ENCODE data around the gene RAPSN.

RAPSN gene

DNA sequence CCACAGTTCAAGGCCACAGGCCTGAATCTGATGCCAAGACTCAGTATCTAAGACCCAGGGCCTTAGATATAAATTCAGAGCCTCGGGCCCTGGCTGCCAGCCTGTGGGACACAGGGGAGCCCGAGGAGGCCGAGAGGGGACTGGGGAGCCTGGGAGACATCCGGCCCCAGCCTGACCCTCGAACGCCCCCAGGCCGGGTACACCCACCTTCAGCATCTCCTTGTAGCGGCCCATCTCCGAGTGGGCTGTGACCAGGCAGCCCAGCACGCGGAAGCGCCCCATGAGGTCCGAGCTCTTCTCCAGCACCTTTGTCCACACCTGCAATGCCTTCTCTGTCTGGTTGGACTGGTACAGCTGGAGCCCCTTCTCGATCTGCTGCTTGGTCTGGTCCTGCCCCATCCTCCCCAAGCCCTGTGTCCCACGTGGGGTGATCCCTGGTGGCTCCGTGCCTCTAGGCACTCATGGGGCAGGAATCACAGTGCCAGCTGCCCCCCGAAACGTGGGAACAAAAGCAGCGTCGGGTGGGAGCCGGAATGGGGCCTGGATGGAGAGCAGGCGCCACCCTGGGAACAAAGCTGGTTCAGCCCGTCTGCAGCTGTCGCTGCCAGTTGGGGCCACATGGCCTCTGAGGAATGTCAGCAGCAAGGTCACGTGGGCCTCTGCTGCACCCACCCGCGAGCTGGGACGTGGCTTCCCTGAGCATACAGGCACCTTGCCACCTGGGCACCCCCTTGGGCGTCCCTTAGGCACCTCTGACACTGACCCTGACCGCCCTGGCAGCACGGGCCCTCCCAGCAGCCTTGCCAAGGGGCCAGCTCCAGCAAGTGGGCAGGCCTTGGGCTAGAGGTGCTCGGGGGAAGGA lies at the start of gene RAPSN:
Gene RAPSN, minus strand, starts transcription at position 571 of the 862 bp plus-strand sequence. Its CDS starts 172 bp downstream, at position 399.
- Histone ChIP-seq H3K79me2 (ENCODE audit: insufficient read depth, low read length) (no peaks in the 10 kb centered on the region), H3K9me2 (ENCODE audit: low read depth, low read length) (no peaks in the 10 kb centered on the region), H3K27ac (ENCODE audit: low read depth, low read length, poor library complexity, severe bottlenecking) (no peak within 1 kb of the TSS), H2AFZ (ENCODE audit: low read length) (no peak within 1 kb of the TSS), H4K20me1 (ENCODE audit: insufficient read depth, low read length) (no peaks in the 10 kb centered on the region), H3K4me2 (ENCODE audit: low read length) (no peak within 1 kb of the TSS), H3K4me1 (ENCODE audit: insufficient read depth, low read length, severe bottlenecking) (peaks cover 4% of the 10 kb centered on the region), H3K9me3 (ENCODE audit: low read length) (no peaks in the 10 kb centered on the region), H3K27me3 (ENCODE audit: insufficient read depth, low read length) (no peaks in the 10 kb centered on the region), H3K9ac (ENCODE audit: low read length) (no peak within 1 kb of the TSS), H3F3A (ENCODE audit: insufficient read depth, low read length) (no peaks in the 10 kb centered on the region), H3K36me3 (ENCODE audit: insufficient read depth, low read length) (no peaks in the 10 kb centered on the region), H3K4me3 (ENCODE audit: low read depth, low read length, poor library complexity, severe bottlenecking) (no peak within 1 kb of the TSS)
- TF ChIP-seq, protein P1, sequence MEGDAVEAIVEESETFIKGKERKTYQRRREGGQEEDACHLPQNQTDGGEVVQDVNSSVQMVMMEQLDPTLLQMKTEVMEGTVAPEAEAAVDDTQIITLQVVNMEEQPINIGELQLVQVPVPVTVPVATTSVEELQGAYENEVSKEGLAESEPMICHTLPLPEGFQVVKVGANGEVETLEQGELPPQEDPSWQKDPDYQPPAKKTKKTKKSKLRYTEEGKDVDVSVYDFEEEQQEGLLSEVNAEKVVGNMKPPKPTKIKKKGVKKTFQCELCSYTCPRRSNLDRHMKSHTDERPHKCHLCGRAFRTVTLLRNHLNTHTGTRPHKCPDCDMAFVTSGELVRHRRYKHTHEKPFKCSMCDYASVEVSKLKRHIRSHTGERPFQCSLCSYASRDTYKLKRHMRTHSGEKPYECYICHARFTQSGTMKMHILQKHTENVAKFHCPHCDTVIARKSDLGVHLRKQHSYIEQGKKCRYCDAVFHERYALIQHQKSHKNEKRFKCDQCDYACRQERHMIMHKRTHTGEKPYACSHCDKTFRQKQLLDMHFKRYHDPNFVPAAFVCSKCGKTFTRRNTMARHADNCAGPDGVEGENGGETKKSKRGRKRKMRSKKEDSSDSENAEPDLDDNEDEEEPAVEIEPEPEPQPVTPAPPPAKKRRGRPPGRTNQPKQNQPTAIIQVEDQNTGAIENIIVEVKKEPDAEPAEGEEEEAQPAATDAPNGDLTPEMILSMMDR (IDR thresholded peaks at IDR 0.05; ENCODE audit: low read length), result no peak
- TF ChIP-seq EZH2 (IDR thresholded peaks at IDR 0.05; ENCODE audit: borderline replicate concordance, low read length), result no peak

DNA sequence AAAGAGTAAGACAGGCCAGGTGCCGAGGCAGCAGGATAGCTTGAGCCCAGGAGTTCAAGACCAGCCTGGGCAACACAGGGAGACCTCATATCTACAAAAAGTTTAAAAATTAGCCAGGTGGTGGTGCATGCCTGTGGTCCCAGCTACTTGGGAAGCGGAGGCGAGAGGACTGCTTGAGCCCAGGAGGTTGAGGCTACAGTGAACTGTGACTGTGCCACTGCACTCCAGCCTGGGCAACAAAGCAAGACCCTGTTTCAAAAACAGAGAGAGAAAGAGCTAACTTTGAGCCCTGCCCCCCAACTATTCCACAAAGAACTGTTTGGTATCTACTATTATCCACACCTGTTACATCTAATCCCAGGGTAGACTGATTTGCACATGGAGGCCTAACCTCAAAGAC lies 49.2 kb upstream of the RAPSN start:
- Histone ChIP-seq H3K9ac (ENCODE audit: low read length) (no peak overlapping the region), H3K27ac (ENCODE audit: low read depth, low read length, poor library complexity, severe bottlenecking) (no peak overlapping the region), H4K20me1 (ENCODE audit: insufficient read depth, low read length) (no peaks in the 10 kb centered on the region), H3F3A (ENCODE audit: insufficient read depth, low read length) (no peaks in the 10 kb centered on the region), H3K4me3 (ENCODE audit: low read depth, low read length, poor library complexity, severe bottlenecking) (no peak overlapping the region), H3K79me2 (ENCODE audit: insufficient read depth, low read length) (peaks cover 56% of the 10 kb centered on the region), H3K4me1 (ENCODE audit: insufficient read depth, low read length, severe bottlenecking) (peaks cover 13% of the 10 kb centered on the region), H3K27me3 (ENCODE audit: insufficient read depth, low read length) (no peaks in the 10 kb centered on the region), H3K4me2 (ENCODE audit: low read length) (no peak overlapping the region), H3K36me3 (ENCODE audit: insufficient read depth, low read length) (peaks cover 69% of the 10 kb centered on the region; the same call in 1 of the 2 replicates), H3K9me2 (ENCODE audit: low read depth, low read length) (no peaks in the 10 kb centered on the region), H2AFZ (ENCODE audit: low read length) (no peak overlapping the region), H3K9me3 (ENCODE audit: low read length) (no peaks in the 10 kb centered on the region)
- TF ChIP-seq EZH2 (IDR thresholded peaks at IDR 0.05; ENCODE audit: borderline replicate concordance, low read length), result no peak
- TF ChIP-seq, protein P1 (IDR thresholded peaks at IDR 0.05; ENCODE audit: low read length), result no peak

DNA sequence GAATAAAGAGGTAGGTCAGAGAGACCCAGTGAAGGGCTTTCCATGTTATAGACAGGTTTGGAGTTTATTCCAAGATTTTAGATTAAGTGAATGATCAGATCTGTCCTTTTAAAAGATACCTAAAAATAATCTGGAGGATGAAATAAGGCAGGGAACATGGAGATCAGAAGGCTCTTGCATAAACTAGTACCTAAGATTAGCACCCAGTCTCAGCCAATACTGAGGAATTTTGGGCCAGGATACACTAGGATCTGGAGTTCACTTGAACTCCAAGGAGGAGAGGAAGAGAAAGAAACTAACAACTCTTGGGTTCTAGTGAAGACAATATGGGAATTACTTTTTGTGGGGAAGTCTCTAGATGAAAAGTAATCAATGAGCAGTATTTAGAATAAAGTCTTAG lies 47.9 kb upstream of the RAPSN start:
- Histone ChIP-seq H3K9me3 (ENCODE audit: low read length) (no peaks in the 10 kb centered on the region), H3K27me3 (ENCODE audit: insufficient read depth, low read length) (no peaks in the 10 kb centered on the region), H3K79me2 (ENCODE audit: insufficient read depth, low read length) (peaks cover 46% of the 10 kb centered on the region), H3K27ac (ENCODE audit: low read depth, low read length, poor library complexity, severe bottlenecking) (no peak overlapping the region), H3F3A (ENCODE audit: insufficient read depth, low read length) (no peaks in the 10 kb centered on the region), H3K9ac (ENCODE audit: low read length) (no peak overlapping the region), H4K20me1 (ENCODE audit: insufficient read depth, low read length) (no peaks in the 10 kb centered on the region), H3K9me2 (ENCODE audit: low read depth, low read length) (no peaks in the 10 kb centered on the region), H3K4me1 (ENCODE audit: insufficient read depth, low read length, severe bottlenecking) (peaks cover 13% of the 10 kb centered on the region), H3K36me3 (ENCODE audit: insufficient read depth, low read length) (peaks cover 64% of the 10 kb centered on the region; the same call in 1 of the 2 replicates), H3K4me3 (ENCODE audit: low read depth, low read length, poor library complexity, severe bottlenecking) (no peak overlapping the region), H3K4me2 (ENCODE audit: low read length) (no peak overlapping the region), H2AFZ (ENCODE audit: low read length) (no peak overlapping the region)
- TF ChIP-seq, protein P1 (IDR thresholded peaks at IDR 0.05; ENCODE audit: low read length), result no peak
- no peak for TF ChIP-seq EZH2 (IDR thresholded peaks at IDR 0.05; ENCODE audit: borderline replicate concordance, low read length)

All from OCI-LY1 (cell line).